ENCODE data around the gene MRPL38.

- TF ChIP-seq REST (IDR thresholded peaks at IDR 0.05; ENCODE audit: low read depth, low read length), result no peak
- TF ChIP-seq, protein P1, sequence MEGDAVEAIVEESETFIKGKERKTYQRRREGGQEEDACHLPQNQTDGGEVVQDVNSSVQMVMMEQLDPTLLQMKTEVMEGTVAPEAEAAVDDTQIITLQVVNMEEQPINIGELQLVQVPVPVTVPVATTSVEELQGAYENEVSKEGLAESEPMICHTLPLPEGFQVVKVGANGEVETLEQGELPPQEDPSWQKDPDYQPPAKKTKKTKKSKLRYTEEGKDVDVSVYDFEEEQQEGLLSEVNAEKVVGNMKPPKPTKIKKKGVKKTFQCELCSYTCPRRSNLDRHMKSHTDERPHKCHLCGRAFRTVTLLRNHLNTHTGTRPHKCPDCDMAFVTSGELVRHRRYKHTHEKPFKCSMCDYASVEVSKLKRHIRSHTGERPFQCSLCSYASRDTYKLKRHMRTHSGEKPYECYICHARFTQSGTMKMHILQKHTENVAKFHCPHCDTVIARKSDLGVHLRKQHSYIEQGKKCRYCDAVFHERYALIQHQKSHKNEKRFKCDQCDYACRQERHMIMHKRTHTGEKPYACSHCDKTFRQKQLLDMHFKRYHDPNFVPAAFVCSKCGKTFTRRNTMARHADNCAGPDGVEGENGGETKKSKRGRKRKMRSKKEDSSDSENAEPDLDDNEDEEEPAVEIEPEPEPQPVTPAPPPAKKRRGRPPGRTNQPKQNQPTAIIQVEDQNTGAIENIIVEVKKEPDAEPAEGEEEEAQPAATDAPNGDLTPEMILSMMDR (IDR thresholded peaks at IDR 0.05), result no peak
- no peak for TF ChIP-seq RFX5 (IDR thresholded peaks at IDR 0.05; ENCODE audit: low read length)
- no peak for TF ChIP-seq ZBTB33 (IDR thresholded peaks at IDR 0.05; ENCODE audit: borderline replicate concordance, low read depth)
- TF ChIP-seq MXI1 (IDR thresholded peaks at IDR 0.05; ENCODE audit: low read depth, low read length), result no peak; the same call in 1 of the 2 replicates
- no peak for TF ChIP-seq RXRA (IDR thresholded peaks at IDR 0.05; ENCODE audit: borderline replicate concordance, low read depth)
- no peak for TF ChIP-seq POLR2AphosphoS5 (IDR thresholded peaks at IDR 0.05; ENCODE audit: low read depth, low read length)
- TF ChIP-seq, protein P2, sequence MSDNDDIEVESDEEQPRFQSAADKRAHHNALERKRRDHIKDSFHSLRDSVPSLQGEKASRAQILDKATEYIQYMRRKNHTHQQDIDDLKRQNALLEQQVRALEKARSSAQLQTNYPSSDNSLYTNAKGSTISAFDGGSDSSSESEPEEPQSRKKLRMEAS (IDR thresholded peaks at IDR 0.05; ENCODE audit: low read depth), result no peak
- no peak for TF ChIP-seq CHD2 (IDR thresholded peaks at IDR 0.05; ENCODE audit: low read length, partially characterized antibody)
- no peak for TF ChIP-seq TAF1 (IDR thresholded peaks at IDR 0.05; ENCODE audit: borderline replicate concordance, low read depth, low read length)
- TF ChIP-seq PBX3 (IDR thresholded peaks at IDR 0.05), result no peak
- TF ChIP-seq SIN3A (IDR thresholded peaks at IDR 0.05; ENCODE audit: borderline replicate concordance, low read depth, low read length), result no peak
- no peak for TF ChIP-seq GABPA (IDR thresholded peaks at IDR 0.05; ENCODE audit: low read depth)
Measured at GRCh38 chr17:75878174-75878998, 26.3 kb downstream of the MRPL38 start, which contains the start of gene TRIM47.
